SK-N-SH (cell line): ENCODE measurements around the gene TBC1D9B. TPM values are rescaled to one million over a fixed set of nuclear protein-coding genes. Genes with fewer than 3 reads are reported as not detected.

Experiments
- CTCF ChIA-PET: fragments of 300-600, 350-600 bp; formaldehyde crosslinking; extraction: SDS; loops from one replicate; lab custom pipeline; 2021; lab: Yijun Ruan, JAX
- POLR2A ChIA-PET: fragments of 350-600 bp; sonication (Branson Sonifier 250); formaldehyde crosslinking; extraction: SDS; loops from one replicate; lab custom pipeline; 2020; ENCODE audit warnings: antibody characterized with exemption, inconsistent platforms; lab: Yijun Ruan, JAX
- DNase-seq: peaks from one replicate; pipeline ENCODE4 v3.0.0; 2012
- H2AFZ ChIP-seq: fragments of 200-600 bp; sonication (generic); 2 replicates; pipeline ENCODE4 v1.8.1; 2016; ENCODE audit warnings: antibody characterized with exemption, mild to moderate bottlenecking, low read depth
- H3F3A ChIP-seq: fragments of 200-600 bp; sonication (generic); replicated peaks from 2 replicates; pipeline ENCODE3; 2016; ENCODE audit warnings: antibody characterized with exemption, mild to moderate bottlenecking; ENCODE audit not compliant: insufficient read depth
- H3K27ac ChIP-seq, 2 experiments: fragments of 200-500 bp in 1 of 2; fragments of 200-600 bp in 1 of 2; sonication (Bioruptor generic) in 1 of 2; sonication (generic), shearing (Covaris generic) in 1 of 2; 2 replicates each; pipeline versions ENCODE4 v1.5.1 to v1.6.1; 2014 to 2016; ENCODE audit warnings: low read depth in 2 of 2, inconsistent platforms in 1 of 2, low read length in 1 of 2, mild to moderate bottlenecking in 1 of 2, mixed read lengths in 1 of 2
- H3K27me3 ChIP-seq: fragments of 200-600 bp; sonication (generic), shearing (Covaris generic); 2 replicates; pipeline ENCODE4 v1.6.1; 2016; ENCODE audit warnings: mixed run types; ENCODE audit not compliant: insufficient read depth
- H3K36me3 ChIP-seq, 2 experiments: fragments of 200-500 bp in 1 of 2; fragments of 200-600 bp in 1 of 2; sonication (Bioruptor generic) in 1 of 2; sonication (generic) in 1 of 2; replicated peaks in 1 of 2; 2 replicates each; pipeline versions ENCODE3 to v1.5.1; 2014 to 2016; ENCODE audit warnings: low read length in 1 of 2, mild to moderate bottlenecking in 1 of 2; ENCODE audit not compliant: insufficient read depth in 2 of 2, control insufficient read depth in 1 of 2
- H3K4me1 ChIP-seq, 2 experiments: fragments of 200-500 bp in 1 of 2; fragments of 200-600 bp in 1 of 2; sonication (Bioruptor generic) in 1 of 2; sonication (generic), shearing (Covaris generic) in 1 of 2; 2 replicates each; pipeline versions ENCODE4 v1.5.1 to v1.6.1; 2014 to 2016; ENCODE audit warnings: low read depth in 1 of 2, low read length in 1 of 2, mixed run types in 1 of 2; ENCODE audit not compliant: insufficient read depth in 2 of 2, control insufficient read depth in 1 of 2
- H3K4me2 ChIP-seq: fragments of 200-600 bp; sonication (generic), shearing (Covaris generic); 2 replicates; pipeline ENCODE4 v1.6.1; 2017; ENCODE audit warnings: mixed run types
- H3K4me3 ChIP-seq, 2 experiments: fragments of 200-500 bp in 1 of 2; fragments of 200-600 bp in 1 of 2; sonication (Bioruptor generic) in 1 of 2; sonication (generic), shearing (Covaris generic) in 1 of 2; 2 replicates each; pipeline versions ENCODE4 v1.5.1 to v1.8.1; 2014 to 2016; ENCODE audit warnings: low read depth in 2 of 2, inconsistent platforms in 1 of 2, low read length in 1 of 2, mild to moderate bottlenecking in 1 of 2, mixed read lengths in 1 of 2, moderate library complexity in 1 of 2
- H3K79me2 ChIP-seq: fragments of 200-600 bp; sonication (generic); 2 replicates; pipeline ENCODE4 v1.8.1; 2017; ENCODE audit warnings: mild to moderate bottlenecking; ENCODE audit not compliant: insufficient read depth
- H3K9ac ChIP-seq: fragments of 200-600 bp; sonication (generic); 2 replicates; pipeline ENCODE4 v1.6.1; 2017; ENCODE audit warnings: mixed run types
- H3K9me2 ChIP-seq: fragments of 200-600 bp; sonication (generic); 2 replicates; pipeline ENCODE4 v1.6.1; 2017; ENCODE audit warnings: mixed run types
- H3K9me3 ChIP-seq: fragments of 200-600 bp; sonication (generic); 2 replicates; pipeline ENCODE4 v1.6.1; 2017; ENCODE audit warnings: mixed run types, mild to moderate bottlenecking, moderate library complexity
- H4K20me1 ChIP-seq: fragments of 200-600 bp; sonication (generic); 2 replicates; pipeline ENCODE4 v1.6.1; 2017; ENCODE audit warnings: mild to moderate bottlenecking, mixed run types; ENCODE audit not compliant: insufficient read depth
- CHD2 ChIP-seq: fragments of 150-350 bp; IDR thresholded peaks from 2 replicates; pipeline ENCODE4 v1.6.1; 2018; ENCODE audit warnings: low read length; ENCODE audit not compliant: partially characterized antibody
- CTCF ChIP-seq: fragments of 200-600 bp; sonication (generic); IDR thresholded peaks from 2 replicates; pipeline ENCODE4 v1.6.1; 2017; ENCODE audit warnings: antibody characterized with exemption, mild to moderate bottlenecking, moderate library complexity
- EP300 ChIP-seq, 2 experiments: IDR thresholded peaks; 2 replicates each; pipeline versions ENCODE4 v1.4.0 to v1.6.1; 2012; ENCODE audit warnings: borderline replicate concordance in 1 of 2, low read depth in 1 of 2, low read length in 1 of 2
- EZH2phosphoT487 ChIP-seq: fragments of 200-600 bp; sonication (generic); IDR thresholded peaks from 2 replicates; pipeline ENCODE4 v1.6.1; 2017; ENCODE audit warnings: low read depth, mixed run types, mild to moderate bottlenecking, antibody characterized with exemption, moderate library complexity, borderline replicate concordance
- FOSL2 ChIP-seq: IDR thresholded peaks from 2 replicates; pipeline ENCODE4 v1.4.0; 2012; ENCODE audit warnings: low read depth, mild to moderate bottlenecking, moderate library complexity, borderline replicate concordance
- FOXM1 ChIP-seq: IDR thresholded peaks from 2 replicates; pipeline ENCODE4 v1.4.0; 2012; ENCODE audit warnings: low read depth, mild to moderate bottlenecking
- GABPA ChIP-seq: IDR thresholded peaks from 2 replicates; pipeline ENCODE4 v1.4.0; 2012; ENCODE audit warnings: low read depth, mild to moderate bottlenecking
- JUND ChIP-seq: IDR thresholded peaks from 2 replicates; pipeline ENCODE4 v1.4.0; 2012
- MAX ChIP-seq: IDR thresholded peaks from 2 replicates; pipeline ENCODE4 v1.4.0; 2012; ENCODE audit warnings: low read depth
- MEF2A ChIP-seq: IDR thresholded peaks from 2 replicates; pipeline ENCODE4 v1.4.0; 2012; ENCODE audit warnings: low read depth, borderline replicate concordance
- NRF1 ChIP-seq: IDR thresholded peaks from 2 replicates; pipeline ENCODE4 v1.6.1; 2012; ENCODE audit warnings: low read depth, mild to moderate bottlenecking, low read length
- POLR2AphosphoS5 ChIP-seq: IDR thresholded peaks from 2 replicates; pipeline ENCODE4 v1.6.1; 2012; ENCODE audit warnings: low read depth, low read length
- RCOR1 ChIP-seq: fragments of 150-350 bp; IDR thresholded peaks from 2 replicates; pipeline ENCODE4 v1.6.1; 2017; ENCODE audit warnings: antibody characterized with exemption, low read length
- SMC3 ChIP-seq: IDR thresholded peaks from 2 replicates; pipeline ENCODE4 v1.6.1; 2012; ENCODE audit warnings: low read depth, low read length, improper control_type of control experiment
- TAF1 ChIP-seq: IDR thresholded peaks from 2 replicates; pipeline ENCODE4 v1.6.1; 2012; ENCODE audit warnings: low read depth, mild to moderate bottlenecking, low read length, moderate library complexity, borderline replicate concordance
- TCF12 ChIP-seq: IDR thresholded peaks from 2 replicates; pipeline ENCODE4 v1.4.0; 2012
- USF2 ChIP-seq: fragments of 150-350 bp; IDR thresholded peaks from 2 replicates; pipeline ENCODE4 v1.6.1; 2017; ENCODE audit warnings: antibody characterized with exemption, low read length, low read depth, borderline replicate concordance
- YY1 ChIP-seq: IDR thresholded peaks from 2 replicates; pipeline ENCODE4 v1.4.0; 2012; ENCODE audit warnings: low read depth, mild to moderate bottlenecking
- WGBS: methylation state at CpG from one replicate; pipeline ENCODE4 v1.1.6; 2017; ENCODE audit warnings: low lambda C conversion rate; 5-methylcytosine and 5-hydroxymethylcytosine counted together
- polyA plus RNA-seq, 3 experiments: library from polyadenylated mRNA; depleted of rRNA; stranded (reverse); fragments of >200 nt; gene quantifications; 2 replicates each; pipeline ENCODE4 v1.2.3, GENCODE V29; 2012

Gene TBC1D9B
- polyA plus RNA-seq, 1 of the 3 experiments (the other 2 are of a cell fraction) = 75.6 TPM

- peaks cover 45 to 46% of the 10 kb centered on the region in 2 experiments for H3K36me3 ChIP-seq
- H3K9me2 ChIP-seq = no peaks in the 10 kb centered on the region
- no peak overlapping the region for H3K4me3 ChIP-seq
- ChIA-PET POLR2A (no interaction called here), CTCF (interaction anchor here (1.3 to 1.6 kb wide), 2 partner anchors 10 to 32 kb away, joined by 3 to 4 read pairs; no protein-coding TSS in a partner anchor)
- H3K9me3 ChIP-seq = no peaks in the 10 kb centered on the region
- no peak overlapping the region for H3K4me2 ChIP-seq
- peaks cover 16% of the 10 kb centered on the region; the same call in 1 of the 2 replicates for H4K20me1 ChIP-seq
- no peak overlapping the region for H3K27ac ChIP-seq
- peaks cover 0 to 9% of the 10 kb centered on the region in 2 experiments; a peak in 2 of 4 replicates for H3K4me1 ChIP-seq
- TF ChIP-seq CTCF = no peak
- no peak for TF ChIP-seq USF2
- no peak for TF ChIP-seq RCOR1
- TF ChIP-seq CHD2 = no peak
- TF ChIP-seq MAX = no peak
- TF ChIP-seq FOSL2 = no peak
- no peak for TF ChIP-seq SMC3
- TF ChIP-seq FOXM1 = no peak
- no peak for TF ChIP-seq JUND
- TF ChIP-seq TCF12 = no peak
- TF ChIP-seq EZH2phosphoT487 = no peak
- no peak for TF ChIP-seq GABPA
- TF ChIP-seq NRF1 = no peak
- no peak for TF ChIP-seq TAF1
- no peak for DNase-seq
- no peaks in the 10 kb centered on the region for H3F3A ChIP-seq
- no peaks in the 10 kb centered on the region for H3K27me3 ChIP-seq
- no peak overlapping the region for H3K9ac ChIP-seq
- H2AFZ ChIP-seq = no peak overlapping the region
- H3K79me2 ChIP-seq = peaks cover 52% of the 10 kb centered on the region
- WGBS = 95% methylated on average over 10 of the region's 15 CpGs
Measured at GRCh38 chr5:179901915-179902762, 5.6 kb downstream of the TBC1D9B start.

GRCh38 chr5:179901462-179901861 is 6.2 kb downstream of the TBC1D9B start:
- Histone ChIP-seq H2AFZ (no peak overlapping the region), H3K36me3 (peaks cover 46 to 47% of the 10 kb centered on the region in 2 experiments), H4K20me1 (peaks cover 14% of the 10 kb centered on the region; the same call in 1 of the 2 replicates), H3K27me3 (no peaks in the 10 kb centered on the region), H3F3A (no peaks in the 10 kb centered on the region), H3K9ac (no peak overlapping the region), H3K9me2 (no peaks in the 10 kb centered on the region), H3K4me2 (no peak overlapping the region), H3K4me3 (no peak overlapping the region), H3K9me3 (no peaks in the 10 kb centered on the region), H3K4me1 (peaks cover 0 to 5% of the 10 kb centered on the region in 2 experiments; a peak in 2 of 4 replicates), H3K27ac (no peak overlapping the region), H3K79me2 (peaks cover 45% of the 10 kb centered on the region)
- POLR2A ChIA-PET = no interaction called here
- CTCF ChIA-PET = interaction anchor here (1.3 to 1.6 kb wide), 2 partner anchors 10 to 31 kb away, joined by 3 to 4 read pairs; no protein-coding TSS in a partner anchor
- TF ChIP-seq EP300 (IDR thresholded peaks at IDR 0.05; ENCODE audit: borderline replicate concordance in 1 of 2, low read depth in 1 of 2, low read length in 1 of 2) (no peak), RCOR1 (no peak), POLR2AphosphoS5 (no peak), MEF2A (no peak), FOXM1 (no peak), YY1 (no peak), TAF1 (no peak), NRF1 (no peak), CTCF (no peak)
- DNase-seq = no peak
- WGBS = 91% methylated on average over 6 of the region's 6 CpGs
